ENCODE results near the gene LPCAT1. TPM values are rescaled to one million over a fixed set of nuclear protein-coding genes. Genes with fewer than 3 reads are reported as not detected.
"Not testable (repeated sequence)": the region's sequence is repeated elsewhere in the genome, so short reads cannot be mapped to it uniquely, and the experiment has no call there.

The LPCAT1 gene
- total RNA-seq, 1 donor from 2014 or later: 18.7 TPM

GRCh38 chr5:1480806-1481205, 43.0 kb downstream of the LPCAT1 start:
- DNase-seq (ENCODE audit: low read depth in 2 of 2): no peak

GRCh38 chr5:1480217-1480616, 43.5 kb downstream of the LPCAT1 start:
- no peak for DNase-seq (ENCODE audit: low read depth in 2 of 2)

- DNase-seq (ENCODE audit: low read depth in 2 of 2): peak; percentile 10 to 27
These were observed 44.1 kb downstream of the LPCAT1 start for GRCh38 chr5:1479581-1480188.

- DNase-seq (ENCODE audit: low read depth in 2 of 2): no peak
These were observed 44.7 kb downstream of the LPCAT1 start for GRCh38 chr5:1479066-1479465.

- DNase-seq (ENCODE audit: low read depth in 2 of 2): no peak
These were observed 45.3 kb downstream of the LPCAT1 start for GRCh38 chr5:1478271-1479035.

- no peak for DNase-seq (ENCODE audit: low read depth in 2 of 2)
These were observed 46.4 kb downstream of the LPCAT1 start for GRCh38 chr5:1477341-1477740.

GRCh38 chr5:1476967-1477310, 46.8 kb downstream of the LPCAT1 start:
- no peak for DNase-seq (ENCODE audit: low read depth in 2 of 2)

- DNase-seq (ENCODE audit: low read depth in 2 of 2): no peak
These were observed 47.4 kb downstream of the LPCAT1 start for GRCh38 chr5:1476181-1476966.

- DNase-seq (ENCODE audit: low read depth in 2 of 2): not testable (repeated sequence)
These were observed 48.2 kb downstream of the LPCAT1 start for GRCh38 chr5:1475544-1475900.

- DNase-seq (ENCODE audit: low read depth in 2 of 2): no peak
These were observed 48.8 kb downstream of the LPCAT1 start for GRCh38 chr5:1474866-1475543.

GRCh38 chr5:1474183-1474839, 49.4 kb downstream of the LPCAT1 start:
- DNase-seq (ENCODE audit: low read depth in 2 of 2): no peak

- no peak for DNase-seq (ENCODE audit: low read depth in 2 of 2)
These were observed 50.0 kb downstream of the LPCAT1 start for GRCh38 chr5:1473746-1474145.

- no peak for DNase-seq (ENCODE audit: low read depth in 2 of 2)
These were observed 50.7 kb downstream of the LPCAT1 start for GRCh38 chr5:1472964-1473628.

GRCh38 chr5:1471997-1472963, 51.5 kb downstream of the LPCAT1 start:
- DNase-seq (ENCODE audit: low read depth in 2 of 2): no peak

GRCh38 chr5:1471240-1471853, 52.4 kb downstream of the LPCAT1 start:
- DNase-seq (ENCODE audit: low read depth in 2 of 2): no peak

GRCh38 chr5:1470762-1471211, 53.0 kb downstream of the LPCAT1 start:
- no peak for DNase-seq (ENCODE audit: low read depth in 2 of 2)

- DNase-seq (ENCODE audit: low read depth in 2 of 2): no peak
These were observed 54.9 kb downstream of the LPCAT1 start for GRCh38 chr5:1468629-1469527.

- DNase-seq (ENCODE audit: low read depth in 2 of 2): peak in 1 of 2 donors; percentile 26
These were observed 55.5 kb downstream of the LPCAT1 start for GRCh38 chr5:1468247-1468612.

All from dermis microvascular lymphatic vessel endothelial cell (primary cell).